HUDEP-2 (cell line): ENCODE data around the gene FBRSL1.
"Not testable (repeated sequence)": the region's sequence is repeated elsewhere in the genome, so short reads cannot be mapped to it uniquely, and the experiment has no call there.

Source experiments
- DNase-seq, 76 experiments: peaks; one replicate each; lab custom pipeline; 2025; ENCODE audit not compliant: unreplicated experiment in 76 of 76; lab: John Stamatoyannopoulos, UW

Gene FBRSL1

DNA sequence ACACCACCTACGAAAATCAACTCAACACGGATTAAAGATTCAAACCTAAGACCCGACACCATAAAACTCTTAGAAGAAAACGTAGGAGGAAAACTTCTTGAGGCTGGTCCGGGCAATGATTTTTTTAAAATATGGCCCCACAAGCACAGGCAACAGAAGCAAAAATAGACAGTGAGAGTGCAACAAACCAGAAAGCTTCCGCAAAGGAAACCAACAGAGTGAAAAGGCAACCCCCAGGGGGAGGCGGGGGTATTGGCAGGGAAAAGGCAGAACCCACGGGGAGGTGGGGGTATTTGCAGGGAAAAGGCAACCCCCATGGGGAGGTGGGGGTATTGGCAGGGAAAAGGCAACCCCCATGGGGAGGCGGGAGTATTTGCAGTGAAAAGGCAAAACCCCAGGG, 20.5 kb upstream of the FBRSL1 start:
- DNase-seq, result no peak

GRCh38 chr12:132470397-132470796, 19.6 kb upstream of the FBRSL1 start:
- no peak for DNase-seq

- DNase-seq, result peak in 74 of 76 experiments; percentile 28 to 93 (median 75)
Observed at GRCh38 chr12:132471011-132471857, 18.7 kb upstream of the FBRSL1 start.

DNA sequence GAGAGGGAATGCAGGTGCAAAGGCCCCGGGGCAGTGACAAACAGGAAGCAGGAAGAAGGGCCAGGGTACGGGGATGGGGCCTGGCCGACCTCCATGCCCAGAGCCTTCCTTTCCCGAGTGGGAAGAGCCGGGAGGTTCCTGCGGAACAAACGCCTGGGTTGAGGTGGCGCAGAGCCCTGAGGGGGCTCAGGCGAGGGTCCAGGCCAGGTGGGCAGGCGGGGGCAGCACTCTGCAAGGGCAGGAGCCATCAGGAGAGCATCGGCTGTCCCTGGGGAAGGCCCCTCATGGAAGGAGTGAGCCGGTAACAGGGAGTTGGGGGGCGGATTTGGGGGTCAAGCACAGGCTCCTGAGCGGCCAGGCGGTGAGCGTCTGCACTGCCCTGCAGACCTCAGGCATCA, 18.1 kb upstream of the FBRSL1 start:
- DNase-seq, result no peak

- DNase-seq, result no peak
Observed at GRCh38 chr12:132472386-132472785, 17.6 kb upstream of the FBRSL1 start.

DNA sequence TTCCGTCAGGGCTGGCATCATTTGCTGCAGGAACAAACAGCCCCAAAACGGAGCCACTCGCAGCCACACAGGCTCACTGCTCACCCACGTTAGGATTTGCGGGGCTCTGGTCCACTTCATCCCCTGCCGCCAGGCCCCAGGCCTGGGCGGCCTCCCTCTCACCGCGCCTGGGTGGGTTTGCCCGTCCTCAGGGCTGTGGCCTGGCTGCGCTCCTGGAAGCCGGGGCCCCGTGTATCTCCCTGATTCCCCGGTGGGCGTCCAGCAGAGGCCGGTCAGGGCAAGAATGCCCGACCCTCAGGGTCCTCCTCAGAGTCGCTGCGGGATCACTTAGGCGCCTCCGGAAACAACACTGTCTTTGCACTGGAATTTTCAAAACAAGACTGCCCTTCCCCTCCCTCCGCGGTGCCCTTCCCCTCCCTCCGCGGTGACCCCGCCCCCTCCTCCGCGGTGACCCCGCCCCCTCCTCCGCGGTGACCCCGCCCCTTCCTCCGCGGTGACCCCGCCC, 15.7 kb upstream of the FBRSL1 start:
- DNase-seq, result no peak

DNA sequence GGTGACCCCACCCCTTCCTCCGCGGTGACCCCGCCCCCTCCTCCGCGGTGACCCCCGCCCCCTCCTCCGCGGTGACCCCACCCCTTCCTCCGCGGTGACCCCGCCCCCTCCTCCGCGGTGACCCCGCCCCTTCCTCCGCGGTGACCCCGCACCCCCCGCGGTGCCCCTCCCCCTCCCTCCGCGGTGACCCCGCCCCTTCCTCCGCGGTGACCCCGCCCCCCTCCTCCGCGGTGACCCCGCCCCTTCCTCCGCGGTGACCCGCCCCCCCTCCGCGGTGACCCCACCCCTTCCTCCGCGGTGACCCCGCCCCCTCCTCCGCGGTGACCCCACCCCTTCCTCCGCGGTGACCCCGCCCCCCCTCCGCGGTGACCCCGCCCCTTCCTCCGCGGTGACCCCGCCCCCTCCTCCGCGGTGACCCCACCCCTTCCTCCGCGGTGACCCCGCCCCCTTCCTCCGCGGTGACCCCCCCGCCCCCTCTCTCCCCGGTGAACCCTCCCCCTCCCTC, 15.1 kb upstream of the FBRSL1 start:
- not testable (repeated sequence) for DNase-seq

DNA sequence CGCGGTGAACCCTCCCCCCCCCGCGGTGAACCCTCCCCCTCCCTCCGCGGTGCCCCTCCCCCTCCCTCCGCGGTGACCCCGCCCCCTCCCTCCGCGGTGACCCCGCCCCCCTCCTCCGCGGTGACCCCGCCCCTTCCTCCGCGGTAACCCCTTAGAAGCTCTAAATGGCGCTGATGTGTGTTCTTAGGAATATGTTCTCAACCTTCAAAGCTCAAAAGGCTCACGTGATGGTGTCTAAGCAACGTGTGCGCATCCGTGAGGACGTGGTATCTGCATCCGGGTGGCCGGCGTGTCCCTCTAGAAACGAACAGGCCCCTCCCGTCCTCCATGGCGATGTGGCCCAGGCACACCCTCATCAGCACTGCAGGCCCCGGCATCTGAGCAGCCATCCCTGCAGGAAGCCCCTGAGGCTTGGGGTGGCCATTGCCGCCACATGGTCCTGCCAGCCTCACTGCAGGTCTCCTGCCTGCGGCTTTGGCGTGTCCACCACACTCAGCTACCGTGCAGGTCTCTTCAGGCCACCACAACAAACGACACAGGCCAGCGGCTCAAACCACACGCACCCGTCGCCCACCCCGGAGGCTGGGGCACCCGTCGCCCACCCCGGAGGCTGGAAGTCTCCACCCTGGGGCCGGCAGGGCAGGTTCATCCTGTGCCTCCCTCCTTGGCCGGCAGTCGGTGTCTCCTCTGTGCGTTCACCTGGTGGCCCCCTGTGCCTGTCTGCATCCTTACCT, 14.5 kb upstream of the FBRSL1 start:
- no peak for DNase-seq

DNA sequence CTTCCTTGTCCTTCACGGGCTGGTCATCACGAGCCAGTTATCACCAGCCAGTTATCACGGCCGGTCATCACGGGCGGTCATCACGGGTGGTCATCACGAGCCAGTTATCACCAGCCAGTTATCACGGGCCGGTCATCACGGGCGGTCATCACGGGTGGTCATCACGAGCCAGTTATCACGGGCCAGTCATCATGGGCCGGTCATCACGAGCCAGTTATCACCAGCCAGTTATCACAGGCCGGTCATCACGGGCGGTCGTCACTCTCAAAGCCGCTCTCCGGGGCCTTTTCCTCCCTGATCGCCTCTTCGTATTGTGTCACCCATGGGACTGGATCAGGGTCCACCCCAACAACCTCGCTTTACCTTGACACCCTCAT, 13.9 kb upstream of the FBRSL1 start:
- no peak for DNase-seq

- DNase-seq, result no peak
Observed at GRCh38 chr12:132476421-132476820, 13.5 kb upstream of the FBRSL1 start.

DNA sequence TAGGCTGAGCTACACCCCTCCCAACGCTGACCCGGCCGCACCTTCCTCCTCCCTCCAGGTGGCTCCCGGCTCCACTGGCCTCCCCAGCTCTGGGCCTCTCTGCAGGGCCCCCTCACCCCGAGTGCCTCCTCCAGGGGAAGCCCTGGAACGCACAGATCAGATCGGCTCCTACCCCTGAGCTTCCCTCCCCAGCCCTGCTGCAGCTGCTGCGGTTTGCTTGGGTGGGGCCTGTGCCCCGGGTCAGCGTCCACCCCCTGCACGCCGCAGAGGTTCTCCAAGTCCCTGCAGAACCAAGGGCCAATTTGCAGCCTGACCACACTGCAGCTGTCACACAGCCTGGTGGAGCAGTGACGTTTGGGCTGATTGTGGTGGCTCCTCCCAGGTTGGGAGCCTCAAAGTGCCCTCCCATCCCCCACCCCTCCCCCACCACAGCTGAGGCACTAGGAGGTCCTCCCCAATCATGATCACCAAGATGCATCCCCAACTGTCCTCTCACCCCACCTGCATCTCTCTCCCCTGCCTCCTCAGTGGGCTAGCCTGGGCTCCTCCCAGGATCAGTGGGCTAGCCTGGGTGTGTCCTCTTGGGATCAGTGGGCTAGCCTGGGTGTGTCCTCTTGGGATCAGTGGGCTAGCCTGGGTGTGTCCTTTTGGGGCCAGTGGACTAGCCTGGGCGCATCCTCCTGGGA, 12.8 kb upstream of the FBRSL1 start:
- peak in 29 of 76 experiments; percentile 9 to 62 (median 26) for DNase-seq

GRCh38 chr12:132477703-132478432, 12.1 kb upstream of the FBRSL1 start:
- no peak for DNase-seq

DNA sequence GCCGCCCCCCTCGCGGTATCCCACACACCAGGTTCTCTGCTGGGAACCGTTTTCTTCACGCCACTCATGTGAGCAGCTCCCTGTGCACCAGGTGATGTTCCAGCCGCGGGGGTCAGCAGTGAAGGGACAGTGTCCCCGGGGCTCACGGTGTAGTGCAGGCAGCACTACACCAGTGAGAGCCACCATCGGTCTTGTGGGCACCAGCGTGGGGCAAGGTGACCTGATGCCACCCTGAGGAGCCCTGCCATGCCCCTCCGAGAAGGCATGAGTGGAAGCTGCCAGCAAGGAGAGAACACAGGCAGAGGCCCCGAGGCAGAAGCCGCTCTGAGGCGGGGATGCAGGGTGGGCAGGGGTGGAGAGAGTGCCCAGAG, 11.5 kb upstream of the FBRSL1 start:
- no peak for DNase-seq

GRCh38 chr12:132478845-132479244, 11.1 kb upstream of the FBRSL1 start:
- no peak for DNase-seq

- no peak for DNase-seq
Observed at GRCh38 chr12:132479291-132479690, 10.7 kb upstream of the FBRSL1 start.

DNA sequence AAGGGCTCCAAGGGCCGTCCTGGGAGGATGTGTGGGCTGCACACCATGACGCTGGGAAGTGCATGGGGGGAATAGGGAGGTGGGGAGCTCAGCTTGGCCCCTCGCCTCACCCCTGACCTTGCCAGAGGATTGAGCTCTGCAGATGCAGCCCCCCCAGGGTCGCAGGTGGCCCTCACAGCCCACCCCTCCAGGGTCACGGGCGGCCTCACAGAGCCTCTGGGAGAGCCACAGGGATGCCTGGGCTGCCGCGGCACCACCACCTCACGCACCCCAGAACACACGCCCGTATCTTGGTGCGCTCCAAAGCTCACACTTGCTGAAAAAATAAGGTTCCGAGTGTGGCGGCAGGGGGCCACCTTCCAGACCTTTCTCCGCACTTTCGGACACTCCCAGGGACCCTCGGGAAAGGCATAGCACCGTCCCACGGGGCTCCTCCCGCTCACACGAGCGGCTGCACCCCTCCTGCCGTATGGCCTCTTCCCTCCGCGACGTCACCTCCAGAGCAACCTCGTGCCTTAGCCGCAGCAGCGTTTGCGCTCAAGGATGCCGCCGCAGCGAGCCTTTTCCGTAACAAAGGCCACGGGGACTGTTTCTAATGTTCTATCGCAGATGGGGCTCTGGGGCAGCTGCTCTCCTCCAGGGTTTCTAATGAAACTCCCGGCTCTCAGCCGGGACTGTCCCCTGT, 9.9 kb upstream of the FBRSL1 start:
- DNase-seq, result no peak

- no peak for DNase-seq
Observed at GRCh38 chr12:132480623-132481132, 9.3 kb upstream of the FBRSL1 start.

GRCh38 chr12:132481345-132481744, 8.6 kb upstream of the FBRSL1 start:
- no peak for DNase-seq
